CD4-positive, alpha-beta T cell treated with Interleukin-4 for 1 hour (primary cell): ENCODE data around the gene SLC24A2.
"Not testable (repeated sequence)": the region's sequence is repeated elsewhere in the genome, so short reads cannot be mapped to it uniquely, and the experiment has no call there.

ENCODE experiments used
- DNase-seq, 2 donors: peaks; one replicate each; pipeline ENCODE4 v3.0.0-alpha.2; 2020 to 2022

SLC24A2 gene

GRCh38 chr9:19788614-19789271 is at the start of gene SLC24A2:
SLC24A2 (minus strand) TSS chr9:19789037.
- no peak for DNase-seq

GRCh38 chr9:19833331-19833730 is 44.5 kb upstream of the SLC24A2 start:
- not testable (repeated sequence) for DNase-seq

GRCh38 chr9:19830796-19831195 is 42.0 kb upstream of the SLC24A2 start:
- no peak for DNase-seq

- no peak for DNase-seq
Measured at GRCh38 chr9:19828576-19829109, 39.8 kb upstream of the SLC24A2 start.

- no peak for DNase-seq
Measured at GRCh38 chr9:19816769-19817168, 27.9 kb upstream of the SLC24A2 start.

- no peak for DNase-seq
Measured at GRCh38 chr9:19812194-19812593, 23.4 kb upstream of the SLC24A2 start.

- no peak for DNase-seq
Measured at GRCh38 chr9:19809422-19810269, 20.8 kb upstream of the SLC24A2 start.

GRCh38 chr9:19807182-19807892 is 18.5 kb upstream of the SLC24A2 start:
- no peak for DNase-seq

- DNase-seq, result no peak
Measured at GRCh38 chr9:19804431-19804830, 15.6 kb upstream of the SLC24A2 start.

GRCh38 chr9:19800884-19801283 is 12.0 kb upstream of the SLC24A2 start:
- no peak for DNase-seq

- DNase-seq, result no peak
Measured at GRCh38 chr9:19799784-19800183, 10.9 kb upstream of the SLC24A2 start.

GRCh38 chr9:19788152-19788551 is 685 bp downstream of the SLC24A2 start:
- no peak for DNase-seq

- no peak for DNase-seq
Measured at GRCh38 chr9:19787672-19788071, 1.2 kb downstream of the SLC24A2 start.

- DNase-seq, result no peak
Measured at GRCh38 chr9:19785230-19785629, 3.6 kb downstream of the SLC24A2 start.

GRCh38 chr9:19784136-19784535 is 4.7 kb downstream of the SLC24A2 start:
- no peak for DNase-seq

GRCh38 chr9:19783500-19783899 is 5.3 kb downstream of the SLC24A2 start:
- DNase-seq, result no peak

GRCh38 chr9:19782005-19782404 is 6.8 kb downstream of the SLC24A2 start:
- DNase-seq, result no peak

- DNase-seq, result no peak
Measured at GRCh38 chr9:19781240-19781639, 7.6 kb downstream of the SLC24A2 start.

GRCh38 chr9:19771446-19771845 is 17.4 kb downstream of the SLC24A2 start:
- no peak for DNase-seq

- DNase-seq, result no peak
Measured at GRCh38 chr9:19770973-19771372, 17.9 kb downstream of the SLC24A2 start.

- DNase-seq, result no peak
Measured at GRCh38 chr9:19769213-19769612, 19.6 kb downstream of the SLC24A2 start.

GRCh38 chr9:19768798-19769197 is 20.0 kb downstream of the SLC24A2 start:
- no peak for DNase-seq

GRCh38 chr9:19759066-19759465 is 29.8 kb downstream of the SLC24A2 start:
- DNase-seq, result no peak
